ACHN (cell line): ENCODE data around the gene KCND3.

Experiments used
- DNase-seq: peaks from one replicate; pipeline ENCODE4 v3.0.0-alpha.2; 2015
- in situ Hi-C: cut with HindIII; loops from 2 replicates; pipeline ENCODE4 v1.10.0; 2017; ENCODE audit warnings: low sequenced_read_pairs, low pct_ligation_motif_present, low pct_unique_long_range_greater_than_20kb

Gene KCND3

DNA sequence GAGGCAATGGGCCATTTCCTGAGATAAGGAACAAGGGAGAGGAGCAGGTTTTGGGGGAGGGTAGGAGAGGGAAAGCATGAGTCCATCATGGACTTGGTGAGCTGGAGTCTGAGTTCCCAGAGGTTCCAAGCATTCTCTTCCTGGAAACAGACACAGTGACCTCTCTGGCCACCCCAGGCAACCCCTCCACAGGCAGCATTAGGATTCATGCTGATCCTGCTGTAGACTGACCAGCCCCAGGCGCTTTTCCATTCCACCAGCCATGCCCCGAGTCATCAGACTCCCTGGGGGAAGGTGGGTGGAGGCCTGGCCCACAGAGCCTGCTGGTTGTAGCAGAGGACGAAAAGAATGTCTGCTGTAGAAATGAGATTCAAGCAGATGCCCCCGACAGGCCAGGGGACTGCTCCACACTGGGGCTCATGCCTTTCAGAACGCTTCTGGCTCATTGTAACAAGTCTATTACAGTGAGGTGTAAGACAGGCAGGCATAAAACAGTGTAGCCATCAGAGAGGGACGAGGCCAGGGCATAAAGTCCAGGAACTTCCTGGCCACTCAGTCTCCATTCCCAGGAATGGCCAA, 52.2 kb downstream of the KCND3 start:
- in situ Hi-C loops = no loop called here
- DNase-seq = no peak

DNA sequence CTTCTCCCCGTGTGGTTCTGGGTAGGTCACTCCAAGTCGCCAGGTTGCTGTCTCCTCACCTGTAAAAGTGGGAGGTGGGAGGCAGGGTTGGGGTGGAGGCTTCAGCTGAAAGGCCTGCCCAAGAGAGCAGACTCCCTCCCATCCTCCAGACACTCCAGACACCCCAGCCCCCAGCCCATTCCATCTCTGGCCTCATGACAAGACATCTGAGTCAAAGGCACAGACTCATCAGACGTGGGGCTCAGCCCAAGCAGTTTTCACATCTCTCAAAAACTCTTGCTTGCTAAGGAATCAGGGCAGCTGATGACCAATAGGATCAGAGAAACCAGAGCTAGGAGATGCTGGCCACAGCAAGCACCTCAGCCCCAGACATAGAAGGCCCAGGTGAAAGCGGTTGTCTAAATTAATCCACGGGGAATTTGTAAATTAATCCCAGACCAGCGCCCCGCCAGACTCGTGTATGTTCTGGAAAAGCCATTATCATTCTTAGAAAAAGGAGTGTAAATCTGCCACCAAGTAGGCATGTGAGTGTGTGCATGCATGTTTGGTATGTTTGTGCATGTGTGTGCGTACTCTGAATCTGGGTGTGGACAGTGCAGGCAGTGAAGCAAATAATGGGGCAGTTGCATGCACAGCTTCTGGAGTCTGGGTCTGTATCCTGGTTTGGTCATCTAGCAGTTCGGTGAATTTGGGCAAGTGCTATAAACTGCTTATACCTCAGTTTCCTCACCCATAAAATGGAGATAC, 55.2 kb downstream of the KCND3 start:
- no peak for DNase-seq
- in situ Hi-C loops = no loop called here

DNA sequence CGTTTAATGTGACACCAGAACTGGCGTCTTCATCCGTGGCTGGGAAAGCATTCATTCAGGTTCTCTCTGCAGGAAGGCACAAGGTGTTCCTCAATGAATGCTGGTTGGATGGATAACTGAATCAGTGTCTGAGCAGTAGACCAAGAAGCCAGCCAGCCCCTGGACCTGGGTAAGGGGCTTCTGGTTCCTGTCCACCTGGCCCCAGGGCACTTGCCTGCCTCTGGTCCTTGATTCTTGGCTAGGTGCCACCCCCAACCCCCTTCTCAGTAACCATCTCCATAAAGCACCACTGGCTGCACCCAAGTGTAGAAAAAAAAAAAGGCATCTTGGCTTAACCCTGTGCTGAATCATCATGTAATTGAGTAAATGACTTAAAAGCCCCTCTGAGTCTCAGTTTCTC, 59.1 kb downstream of the KCND3 start:
- DNase-seq = no peak

DNA sequence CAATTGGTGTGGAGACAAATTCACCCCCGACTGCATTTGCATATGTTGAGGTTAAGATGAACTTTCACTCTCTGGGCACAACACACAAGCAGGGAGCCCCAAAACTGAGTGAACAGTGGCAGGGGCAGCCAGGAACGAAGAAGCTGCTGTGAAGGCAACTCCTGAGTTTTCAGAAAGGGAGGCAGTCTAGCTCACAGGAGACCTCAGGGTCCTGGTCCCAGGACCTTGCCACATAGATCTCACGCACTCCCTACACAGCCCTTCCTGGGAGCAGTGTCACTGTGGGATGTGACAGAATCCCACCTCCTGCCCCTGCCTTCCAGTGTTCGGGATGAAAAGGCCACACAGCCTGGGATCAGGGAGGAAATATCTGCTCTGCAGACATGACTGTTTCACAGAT, 60.9 kb downstream of the KCND3 start:
- in situ Hi-C loops = no loop called here
- no peak for DNase-seq

More for the DNA sequence above, 59.1 kb downstream of the KCND3 start:
- in situ Hi-C loops = no loop called here

DNA sequence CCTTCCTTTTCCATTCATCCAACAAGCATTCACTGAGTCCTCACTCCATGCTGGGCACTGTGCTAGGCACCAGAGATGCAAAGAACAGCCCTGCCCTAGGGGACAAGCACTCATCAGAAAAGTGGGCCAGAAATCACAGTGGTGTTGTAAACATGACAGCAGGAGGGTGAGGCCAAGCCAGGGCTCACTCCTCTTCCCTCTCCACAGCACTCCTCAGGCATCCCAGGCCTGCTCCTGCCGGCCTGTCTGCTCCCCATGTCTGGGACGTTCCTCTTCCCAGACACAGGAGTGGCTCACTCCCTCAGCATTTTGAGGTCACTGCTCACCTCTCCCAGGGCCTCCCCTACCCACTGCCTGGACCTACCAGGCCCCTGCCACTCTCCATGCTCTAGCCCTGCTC, 61.8 kb downstream of the KCND3 start:
- in situ Hi-C loops = no loop called here
- DNase-seq = no peak

DNA sequence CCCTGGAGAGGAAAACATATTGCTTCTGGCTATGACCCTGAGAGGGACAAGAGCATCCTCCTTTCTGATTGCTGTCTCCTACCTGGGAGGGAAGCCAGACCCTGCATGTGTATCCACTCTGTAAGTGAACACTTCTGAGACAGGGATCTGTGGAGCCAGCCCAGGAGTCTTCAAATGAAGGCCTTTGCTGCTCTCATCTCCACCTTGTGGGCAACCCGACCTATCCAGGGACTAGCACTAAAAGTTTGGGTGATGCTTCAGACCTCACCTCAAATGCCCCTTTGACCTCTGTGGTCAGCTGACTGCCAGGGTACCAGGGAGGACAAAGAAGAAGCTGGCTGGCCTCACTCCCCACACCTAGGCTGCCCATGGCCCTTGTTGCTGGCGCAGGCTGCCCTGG, 64.7 kb downstream of the KCND3 start:
- no peak for DNase-seq
- in situ Hi-C loops = no loop called here

DNA sequence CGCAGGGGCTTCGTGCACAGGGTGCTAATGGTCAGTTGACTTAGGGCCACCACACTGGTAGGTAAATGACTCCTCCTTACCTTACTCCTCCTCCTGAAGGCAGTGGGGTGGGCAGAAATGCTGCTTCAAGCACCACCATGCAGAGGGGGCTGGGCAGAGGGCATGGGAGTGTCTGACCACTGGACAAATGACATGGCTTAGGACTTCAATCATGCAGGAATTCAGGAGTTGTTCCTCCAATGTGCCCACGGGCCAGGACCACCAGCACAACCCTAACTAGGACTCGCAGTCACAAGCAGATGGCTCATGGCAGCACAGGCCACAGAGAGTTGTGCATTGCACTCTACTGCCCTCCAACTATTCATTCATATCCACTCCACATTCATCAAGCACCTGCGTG, 65.7 kb downstream of the KCND3 start:
- no peak for DNase-seq
- in situ Hi-C loops = no loop called here

DNA sequence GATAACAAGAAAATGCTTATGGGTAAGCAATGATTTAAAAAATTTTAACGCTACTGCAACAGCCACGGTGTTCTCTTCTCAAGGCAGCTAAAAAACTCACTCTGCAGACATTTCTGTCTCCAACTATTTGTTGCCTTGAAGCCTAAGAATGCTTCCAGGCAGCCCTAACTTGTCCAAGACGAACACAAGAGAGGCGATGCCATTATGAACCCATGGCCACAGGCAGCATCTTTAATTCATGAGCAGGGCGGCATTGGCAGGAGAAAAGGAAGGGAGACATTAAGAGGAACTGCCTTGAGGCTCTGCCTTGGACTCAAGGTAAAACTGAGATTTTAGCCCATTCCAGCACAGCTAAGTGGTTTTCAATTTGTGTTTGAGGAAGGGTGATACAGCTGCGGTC, 67.5 kb downstream of the KCND3 start:
- in situ Hi-C loops = no loop called here
- DNase-seq = no peak

DNA sequence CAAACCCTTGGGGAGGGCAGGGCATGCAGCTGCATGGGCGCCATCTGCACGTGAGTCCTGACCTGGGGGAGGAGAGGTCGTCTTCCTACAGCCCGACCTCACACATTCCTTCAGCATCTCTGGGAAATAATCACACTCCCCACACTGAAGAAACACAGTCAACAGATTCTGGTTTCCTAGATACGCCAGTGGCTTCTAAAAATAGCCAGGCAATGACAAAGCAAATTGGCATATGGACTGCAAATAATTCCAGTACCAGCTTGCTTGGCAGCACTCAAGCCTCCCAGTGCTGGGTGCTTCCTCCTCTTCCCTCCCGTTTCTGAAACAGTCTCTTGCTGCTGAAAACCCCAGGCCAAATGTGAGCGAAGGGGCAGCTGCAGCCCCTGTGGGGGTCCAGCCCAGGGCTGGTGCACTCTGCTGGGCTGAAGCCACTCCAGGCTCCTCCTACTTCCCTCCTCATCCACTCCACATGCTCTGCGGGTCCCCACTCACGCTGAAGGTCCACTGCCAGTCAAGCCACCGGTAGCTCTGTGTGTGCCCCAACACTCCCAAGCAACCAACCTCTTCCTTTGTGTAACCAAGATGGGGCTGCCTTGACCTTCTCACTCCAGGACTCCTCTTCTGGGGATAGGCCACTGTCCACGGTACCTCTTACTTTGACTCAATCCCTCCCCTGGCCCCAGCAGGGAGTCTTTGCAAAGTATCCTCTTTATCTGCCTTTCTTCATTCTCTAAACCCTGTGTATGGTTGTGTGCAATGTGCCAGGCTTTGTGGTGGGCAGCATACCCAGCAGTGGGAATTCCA, 69.0 kb downstream of the KCND3 start:
- DNase-seq = no peak
- in situ Hi-C loops = no loop called here

DNA sequence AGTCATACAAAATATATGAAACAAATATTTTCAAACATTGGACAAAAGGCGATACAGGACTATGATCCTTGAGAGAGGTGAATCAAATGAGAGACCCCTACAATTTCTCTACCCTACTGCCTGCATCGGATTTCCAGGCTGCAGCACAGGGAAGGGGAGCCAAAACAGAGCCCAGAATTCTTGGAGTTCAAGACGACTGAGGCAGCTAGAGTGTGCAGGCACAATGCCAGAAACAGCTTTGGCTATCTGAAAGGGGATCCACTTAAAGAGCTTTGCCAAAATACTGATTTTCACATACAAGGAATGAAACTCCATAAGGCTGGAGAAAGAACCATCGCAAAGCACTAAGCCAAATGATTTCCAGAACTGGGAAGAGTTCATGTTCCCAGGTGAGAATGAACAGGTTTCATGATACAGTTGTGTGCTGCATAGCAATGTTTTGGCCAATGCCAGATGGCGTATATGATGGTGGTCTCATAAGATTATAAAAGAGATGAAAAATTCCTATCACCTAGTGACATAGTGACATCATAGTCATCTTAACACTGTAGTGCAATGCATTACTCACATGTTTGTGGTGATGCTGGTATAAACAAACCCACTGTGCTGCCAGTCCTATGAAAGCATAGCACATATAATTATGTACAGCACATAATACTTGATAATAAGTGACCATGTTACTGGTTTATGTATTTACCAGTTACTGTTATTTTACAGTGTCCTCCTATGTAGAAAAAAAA, 77.5 kb downstream of the KCND3 start:
- no peak for DNase-seq
- in situ Hi-C loops = no loop called here

DNA sequence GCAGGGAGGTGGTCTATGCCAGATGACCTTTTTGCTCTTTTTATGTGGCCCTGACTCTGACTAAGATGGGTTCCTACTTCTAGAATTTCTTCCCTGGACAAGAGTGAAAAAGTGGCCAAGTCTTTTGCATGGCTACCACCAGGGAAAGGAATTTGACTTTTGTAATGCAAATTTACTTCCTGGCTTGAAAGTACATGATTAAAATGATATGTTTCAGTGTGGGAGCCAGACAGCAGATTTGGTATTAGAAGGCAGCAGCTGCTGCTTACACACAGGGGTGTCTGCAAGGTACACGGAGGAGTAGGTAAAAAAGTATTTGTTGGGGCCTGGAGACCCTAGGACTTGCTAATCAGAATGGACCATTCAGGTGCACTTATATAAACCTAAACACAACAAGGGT, 78.4 kb downstream of the KCND3 start:
- in situ Hi-C loops = no loop called here
- DNase-seq = no peak

DNA sequence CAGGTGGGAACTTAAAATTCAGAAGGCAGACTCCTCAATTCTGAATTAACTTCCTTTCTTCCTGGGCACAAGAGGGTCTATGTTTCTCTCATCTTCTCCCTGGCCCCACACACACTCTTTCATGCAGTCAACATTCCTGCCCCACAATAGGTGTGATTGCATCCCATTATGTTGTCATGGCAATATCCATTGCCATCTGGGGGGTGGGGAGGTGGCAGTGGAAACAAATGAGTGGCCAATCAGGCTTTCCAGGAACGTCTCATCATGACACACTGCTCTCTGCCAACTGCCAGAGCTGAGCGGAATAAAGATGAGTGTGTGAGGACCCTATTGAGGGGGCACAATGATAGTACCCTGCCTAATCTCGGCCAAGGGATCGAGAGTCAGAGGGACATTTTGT, 80.4 kb downstream of the KCND3 start:
- in situ Hi-C loops = no loop called here
- no peak for DNase-seq

DNA sequence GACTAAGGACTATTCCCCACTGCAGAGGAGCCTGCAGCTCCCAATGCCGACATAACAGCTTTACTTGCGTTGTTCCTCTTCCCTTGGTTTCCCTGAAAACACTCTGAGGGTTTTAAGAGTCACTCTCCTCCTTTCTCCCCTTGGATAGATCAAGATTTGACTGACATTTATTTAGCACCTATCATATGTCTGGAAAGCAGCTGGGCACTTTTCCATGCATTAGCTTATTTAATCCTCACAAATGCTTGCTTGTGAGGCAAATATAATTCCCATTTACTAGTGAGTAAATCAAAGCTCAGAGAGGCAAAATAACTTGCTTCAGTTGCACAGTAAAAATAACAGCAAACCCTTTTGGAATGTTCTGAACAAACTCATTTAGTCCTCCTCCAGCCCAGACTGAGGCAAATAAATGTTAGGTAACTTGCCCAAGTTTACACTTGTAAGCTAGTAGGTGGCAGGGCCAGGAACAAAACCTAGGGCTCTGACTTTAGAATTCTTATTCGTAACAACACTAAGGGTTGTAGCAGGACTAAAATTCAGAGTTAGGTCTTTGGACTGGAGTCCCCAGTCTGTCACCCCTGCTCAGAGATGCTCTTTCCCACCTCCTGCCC, 81.4 kb downstream of the KCND3 start:
- no peak for DNase-seq
- in situ Hi-C loops = no loop called here

DNA sequence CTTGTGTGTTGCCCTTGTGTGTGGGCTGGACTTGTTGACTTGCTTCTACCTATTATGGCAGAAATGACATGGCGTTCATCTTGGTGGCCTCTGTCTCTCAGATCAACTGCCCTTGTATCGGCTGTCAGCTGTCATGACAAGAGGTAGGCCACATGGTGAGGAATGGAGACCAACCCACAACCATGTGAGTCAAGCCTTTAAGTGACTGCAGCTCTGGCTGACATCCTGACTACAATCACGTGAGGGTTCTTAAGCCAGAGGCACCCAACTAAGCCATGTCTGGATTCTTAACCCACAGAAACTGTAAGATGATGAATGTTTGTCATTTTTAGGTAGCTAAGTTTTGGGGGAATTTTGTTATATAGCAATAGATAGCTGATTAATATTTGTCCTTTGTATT, 82.1 kb downstream of the KCND3 start:
- no peak for DNase-seq
- in situ Hi-C loops = no loop called here

DNA sequence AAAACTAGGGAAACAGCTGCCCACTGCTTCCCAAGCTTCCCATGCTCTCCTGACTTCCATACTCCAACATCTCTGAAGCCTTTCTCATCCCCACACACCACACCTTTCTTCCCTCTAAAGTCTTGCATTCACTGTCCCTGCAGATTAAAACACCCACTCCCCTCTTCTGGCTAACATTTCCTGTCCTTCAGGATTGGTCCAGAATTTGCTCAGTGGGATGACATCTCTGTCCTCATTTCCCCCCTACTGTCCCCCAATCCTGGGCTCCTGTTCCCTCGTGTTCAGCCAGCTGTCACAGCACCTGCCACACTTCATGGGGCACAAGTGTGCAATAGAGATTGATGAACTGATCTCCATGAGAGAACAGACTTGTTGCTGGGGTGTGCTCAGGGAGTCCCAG, 82.7 kb downstream of the KCND3 start:
- in situ Hi-C loops = no loop called here
- no peak for DNase-seq

DNA sequence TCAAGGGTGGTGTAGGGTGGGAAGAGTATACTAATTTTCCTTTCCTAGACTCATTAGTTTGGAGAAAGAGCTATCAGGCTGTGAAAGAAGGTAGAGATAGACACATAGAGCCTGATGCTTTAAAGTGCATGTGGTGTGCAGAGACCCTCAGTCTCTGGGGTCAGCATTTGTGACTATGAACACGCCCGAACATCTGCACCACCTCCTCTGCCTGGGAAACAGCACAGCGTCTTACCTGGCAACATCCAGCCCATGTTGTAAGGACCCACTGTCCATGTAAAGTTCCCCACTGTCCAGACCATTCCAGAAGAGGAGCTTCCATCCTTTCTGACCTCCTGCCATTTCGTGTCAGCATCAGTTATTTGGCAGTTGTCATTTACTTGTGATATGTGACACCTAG, 83.4 kb downstream of the KCND3 start:
- in situ Hi-C loops = no loop called here
- no peak for DNase-seq

DNA sequence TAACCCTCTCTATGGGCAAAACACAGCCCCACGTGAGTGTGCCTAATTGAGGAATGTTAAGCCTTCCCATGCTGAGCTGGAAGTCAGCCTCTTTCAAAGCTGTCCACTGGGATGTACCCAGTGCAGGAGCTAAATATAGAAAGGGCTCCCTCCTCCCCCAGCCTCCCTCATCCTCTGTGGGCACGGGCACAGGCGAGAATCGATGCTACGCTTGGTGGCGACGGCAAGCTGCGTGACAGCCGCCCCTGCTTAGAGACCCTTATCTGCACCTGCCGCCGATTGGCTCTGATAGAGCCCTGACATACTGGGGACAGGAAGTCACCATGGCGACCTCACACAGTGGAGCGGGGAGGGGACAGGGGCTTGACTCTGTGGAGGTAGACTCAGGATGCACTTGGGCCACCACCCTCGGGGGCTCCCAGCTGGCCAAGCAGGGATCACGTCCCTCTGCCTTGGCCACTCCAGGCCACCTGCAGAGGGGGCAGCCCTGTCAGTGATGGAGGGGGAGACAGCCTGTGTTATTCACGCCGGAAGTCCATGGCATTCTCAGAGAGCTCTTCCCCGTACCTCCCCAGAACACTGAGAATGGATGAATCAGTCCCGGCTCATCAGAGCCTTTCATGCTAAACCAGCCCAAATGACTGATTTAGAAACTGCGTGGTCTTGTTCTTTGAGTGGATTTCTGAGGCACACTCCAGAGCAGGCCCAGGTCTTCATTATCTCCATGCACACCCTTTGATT, 84.8 kb downstream of the KCND3 start:
- DNase-seq = no peak
- in situ Hi-C loops = no loop called here

DNA sequence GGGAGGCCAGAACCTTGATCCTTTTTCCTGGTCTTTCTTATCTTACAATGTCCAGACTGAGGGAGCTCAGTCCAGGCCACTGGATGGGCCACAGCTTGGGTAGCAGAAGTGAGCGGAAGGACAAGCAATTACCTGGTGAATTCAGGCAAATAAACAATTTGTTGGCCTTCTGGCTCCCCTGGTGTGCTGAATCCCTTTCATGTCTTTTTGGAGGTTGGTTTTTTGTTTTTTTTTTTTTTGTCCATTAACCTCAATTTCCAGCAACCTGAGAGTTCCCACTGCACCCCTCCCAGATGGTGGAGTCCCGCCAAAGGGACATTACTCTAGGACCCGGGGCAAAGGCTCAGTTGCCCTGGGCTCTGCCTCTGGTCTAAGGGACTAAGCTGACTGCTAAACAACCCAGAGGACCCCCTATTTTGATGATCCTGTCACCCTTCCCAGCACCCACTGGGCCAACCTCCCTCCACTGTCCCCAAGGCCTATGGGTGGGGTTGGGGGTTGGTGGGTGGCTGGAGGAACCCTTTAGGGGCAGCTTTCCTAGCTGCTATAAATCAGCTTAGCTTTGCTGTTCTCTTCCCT, 85.5 kb downstream of the KCND3 start:
- in situ Hi-C loops = no loop called here
- DNase-seq = no peak
